Fibroblast of lung (primary cell): ENCODE measurements around the gene TUBG2.

Experiments
- CTCF ChIP-seq, 2 donors: IDR thresholded peaks in 1 of 2; conservative IDR thresholded peaks in 1 of 2; 1 replicate in 1 of 2; 2 replicates in 1 of 2; pipeline ENCODE4 v1.5.1; 2011 to 2012; ENCODE audit warnings: low read length in 2 of 2, control low read depth in 1 of 2, inconsistent platforms in 1 of 2, low read depth in 1 of 2, mild to moderate bottlenecking in 1 of 2
- EZH2 ChIP-seq: IDR thresholded peaks from 2 replicates; pipeline ENCODE4 v1.5.1; 2012; ENCODE audit warnings: low read length, control low read depth, mild to moderate bottlenecking; ENCODE audit errors: missing control alignments

DNA sequence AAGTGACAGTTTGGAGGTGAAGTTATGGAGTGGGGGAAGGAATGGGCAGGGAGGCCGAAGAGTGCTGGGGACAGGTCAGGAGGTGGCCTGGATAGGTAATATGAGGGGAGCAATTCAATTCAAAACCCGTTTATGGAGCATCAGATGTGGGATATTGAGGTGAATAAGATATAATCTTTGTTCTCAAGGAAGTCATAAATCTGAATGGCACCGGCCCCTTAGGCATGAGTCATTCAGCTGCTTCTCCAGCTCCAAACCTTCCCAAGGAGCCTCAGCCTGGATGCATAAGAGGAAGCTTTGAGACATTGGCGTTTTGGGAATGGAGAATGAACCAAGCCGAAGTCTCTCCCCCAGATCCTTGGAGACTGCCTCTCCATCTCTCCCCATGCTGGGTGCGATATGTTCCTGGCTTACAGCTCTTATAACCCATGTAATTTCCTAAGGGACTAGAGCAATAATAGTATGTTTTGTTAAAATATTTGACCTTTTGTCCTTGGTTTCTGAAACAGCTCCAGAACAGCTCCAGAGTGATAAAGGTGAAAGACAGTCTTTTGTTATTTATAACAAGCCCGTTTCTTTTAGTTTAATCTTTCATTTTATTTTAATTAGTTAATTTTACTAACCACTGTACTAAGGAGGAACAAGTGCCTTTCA, 1.7 kb downstream of the TUBG2 start:
- TF ChIP-seq CTCF (conservative IDR thresholded peaks at IDR 0.05 in 1 of 2, IDR thresholded peaks at IDR 0.05 in 1 of 2; ENCODE audit: low read depth in 1 of 2, low read length in 2 of 2) (no peak), EZH2 (no peak)
